Measurements from ENCODE around the gene TSPAN16. TPM values are rescaled to one million over a fixed set of nuclear protein-coding genes. Genes with fewer than 3 reads are reported as not detected.
A peak's percentile ranks its signal among the peaks of the same experiment; 100 is the strongest.

Gene TSPAN16
- total and polyA plus RNA-seq, 2 of the 13 experiments (the other 11 are each of a cell fraction or from before 2014, with no cell fraction given), result not detected

- TF ChIP-seq RXRB (CRISPR knock-in tag; IDR thresholded peaks at IDR 0.05; ENCODE audit: borderline replicate concordance), result peak; percentile 94
- peak; percentile 94 for TF ChIP-seq PATZ1 (CRISPR knock-in tag; IDR thresholded peaks at IDR 0.05)
- no peak; the same call in 1 of the 2 replicates for TF ChIP-seq ZNF329 (CRISPR knock-in tag; IDR thresholded peaks at IDR 0.05; ENCODE audit: low read depth)
- peak; percentile 97 for TF ChIP-seq ZNF580 (CRISPR knock-in tag; IDR thresholded peaks at IDR 0.05; ENCODE audit: borderline replicate concordance, low read depth)
- TF ChIP-seq ARNT (IDR thresholded peaks at IDR 0.05), result no peak
- no peak for TF ChIP-seq SNRNP70 (IDR thresholded peaks at IDR 0.05; ENCODE audit: low read depth, low read length)
- TF ChIP-seq CHCHD3 (CRISPR knock-in tag; IDR thresholded peaks at IDR 0.05), result no peak
- TF ChIP-seq HIC2 (CRISPR knock-in tag; IDR thresholded peaks at IDR 0.05; ENCODE audit: low read depth), result peak; percentile 98
- TF ChIP-seq ZNF83 (CRISPR knock-in tag; IDR thresholded peaks at IDR 0.05; ENCODE audit: borderline replicate concordance), result peak; percentile 86; the same call in 1 of the 2 replicates
- peak; percentile 94 for TF ChIP-seq JUN (CRISPR knock-in tag; IDR thresholded peaks at IDR 0.05)
- peak; percentile 96 for TF ChIP-seq ZNF547 (CRISPR knock-in tag; IDR thresholded peaks at IDR 0.05)
- TF ChIP-seq FLYWCH1 (CRISPR knock-in tag; IDR thresholded peaks at IDR 0.05), result no peak
- peak; percentile 56; the same call in 1 of the 2 replicates for TF ChIP-seq ZBTB2 (CRISPR knock-in tag; IDR thresholded peaks at IDR 0.05; ENCODE audit: low read depth)
- no peak for TF ChIP-seq MATR3 (CRISPR knock-in tag; IDR thresholded peaks at IDR 0.05)
- no peak for TF ChIP-seq MBD4 (IDR thresholded peaks at IDR 0.05; ENCODE audit: borderline replicate concordance, low read length)
- peak; percentile 99 for TF ChIP-seq BCL3 (CRISPR knock-in tag; IDR thresholded peaks at IDR 0.05)
- peak; percentile 50; the same call in 1 of the 2 replicates for TF ChIP-seq NFE2 (CRISPR knock-in tag; IDR thresholded peaks at IDR 0.05)
- TF ChIP-seq ZBTB39 (CRISPR knock-in tag; IDR thresholded peaks at IDR 0.05), result no peak
- TF ChIP-seq ETS1 (CRISPR knock-in tag; IDR thresholded peaks at IDR 0.05), result 0 out of 2 replicates have a peak, but pooled peaks have one; percentile 51
- TF ChIP-seq MED13 (CRISPR knock-in tag; IDR thresholded peaks at IDR 0.05), result peak; percentile 72; the same call in 1 of the 2 replicates
These were observed 30.1 kb upstream of the TSPAN16 start (continued) for GRCh38 chr19:11265785-11266236.
